ENCODE measurements around the gene ZC2HC1B. TPM values are rescaled to one million over a fixed set of nuclear protein-coding genes. Genes with fewer than 3 reads are reported as not detected.

Gene ZC2HC1B
- total RNA-seq, 1 experiment from 2014 or later: not detected

DNA sequence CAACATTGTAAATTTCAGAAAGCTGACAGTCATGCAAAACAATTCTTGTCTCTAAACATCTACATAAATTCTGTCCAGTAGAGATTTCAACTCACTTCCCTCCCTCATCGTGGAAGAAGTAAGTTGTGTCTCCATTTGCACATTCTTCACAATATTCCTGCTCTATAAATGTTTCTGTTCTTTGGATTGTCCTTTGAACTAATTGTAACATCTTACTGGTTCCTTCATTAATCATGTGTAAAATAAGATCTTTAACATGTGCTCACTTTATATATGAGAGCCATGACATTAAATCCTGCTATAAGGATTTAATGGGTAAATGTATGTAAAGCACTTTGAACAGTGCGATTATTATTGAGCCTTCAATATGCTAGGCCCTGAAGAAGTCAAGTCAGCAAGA, 28.1 kb upstream of the ZC2HC1B start:
- POLR2A ChIA-PET: no interaction called here
- H3K9me3 ChIP-seq: no peaks in the 10 kb centered on the region
- Mint-ChIP-seq H3K27me3 (ENCODE audit: insufficient read depth, unreplicated experiment) (no peaks in the 10 kb centered on the region), H3K36me3 (ENCODE audit: insufficient read depth, unreplicated experiment) (peaks cover 10% of the 10 kb centered on the region), H3K4me3 (ENCODE audit: unreplicated experiment) (no peak overlapping the region), H3K27ac (ENCODE audit: unreplicated experiment) (no peak overlapping the region), H3K9me3 (ENCODE audit: unreplicated experiment) (no peaks in the 10 kb centered on the region), H3K4me1 (ENCODE audit: low read depth, unreplicated experiment) (peaks cover 4% of the 10 kb centered on the region)
- no peaks in the 10 kb centered on the region for H3K27me3 ChIP-seq (replicated peaks; ENCODE audit: control insufficient read depth, insufficient read depth, low read length)
- intact Hi-C loops (cut with micrococcal nuclease; ENCODE audit: unreplicated experiment): no loop called here
- H3K4me3 ChIP-seq (ENCODE audit: low read depth, low read length): no peak overlapping the region
- TF ChIP-seq, protein P1, sequence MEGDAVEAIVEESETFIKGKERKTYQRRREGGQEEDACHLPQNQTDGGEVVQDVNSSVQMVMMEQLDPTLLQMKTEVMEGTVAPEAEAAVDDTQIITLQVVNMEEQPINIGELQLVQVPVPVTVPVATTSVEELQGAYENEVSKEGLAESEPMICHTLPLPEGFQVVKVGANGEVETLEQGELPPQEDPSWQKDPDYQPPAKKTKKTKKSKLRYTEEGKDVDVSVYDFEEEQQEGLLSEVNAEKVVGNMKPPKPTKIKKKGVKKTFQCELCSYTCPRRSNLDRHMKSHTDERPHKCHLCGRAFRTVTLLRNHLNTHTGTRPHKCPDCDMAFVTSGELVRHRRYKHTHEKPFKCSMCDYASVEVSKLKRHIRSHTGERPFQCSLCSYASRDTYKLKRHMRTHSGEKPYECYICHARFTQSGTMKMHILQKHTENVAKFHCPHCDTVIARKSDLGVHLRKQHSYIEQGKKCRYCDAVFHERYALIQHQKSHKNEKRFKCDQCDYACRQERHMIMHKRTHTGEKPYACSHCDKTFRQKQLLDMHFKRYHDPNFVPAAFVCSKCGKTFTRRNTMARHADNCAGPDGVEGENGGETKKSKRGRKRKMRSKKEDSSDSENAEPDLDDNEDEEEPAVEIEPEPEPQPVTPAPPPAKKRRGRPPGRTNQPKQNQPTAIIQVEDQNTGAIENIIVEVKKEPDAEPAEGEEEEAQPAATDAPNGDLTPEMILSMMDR (IDR thresholded peaks at IDR 0.05; ENCODE audit: insufficient read depth in 1 of 2, low read depth in 1 of 2, low read length in 1 of 2, severe bottlenecking in 1 of 2, unreplicated experiment in 1 of 2): no peak
- CTCF ChIA-PET: no interaction called here
- H3K36me3 ChIP-seq (ENCODE audit: control insufficient read depth, insufficient read depth, low read length): no peaks in the 10 kb centered on the region
- DNase-seq: no peak
- no TSS peak for BruUV-seq (replicated peaks)
- H3K4me1 ChIP-seq: peaks cover 9% of the 10 kb centered on the region; the same call in 1 of the 2 replicates

DNA sequence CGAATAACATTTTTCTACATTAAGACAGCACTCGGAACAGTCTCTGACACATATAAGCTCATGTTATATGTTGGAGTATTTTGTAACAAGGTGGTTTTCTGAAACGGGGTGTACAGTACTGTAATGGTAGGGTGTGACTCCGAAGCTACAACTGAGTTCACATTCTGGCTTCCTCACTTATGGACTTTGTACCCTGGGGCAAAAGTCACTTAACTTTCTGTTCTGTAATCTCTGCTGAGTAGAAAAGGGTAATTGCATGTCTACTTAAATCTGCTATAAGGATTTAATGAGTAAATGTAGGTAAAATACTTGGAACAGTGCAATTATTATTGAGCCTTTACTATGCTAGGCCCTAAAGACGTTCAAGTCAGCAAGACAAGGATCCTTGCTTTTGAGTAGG, 25.9 kb upstream of the ZC2HC1B start:
- POLR2A ChIA-PET: no interaction called here

DNA sequence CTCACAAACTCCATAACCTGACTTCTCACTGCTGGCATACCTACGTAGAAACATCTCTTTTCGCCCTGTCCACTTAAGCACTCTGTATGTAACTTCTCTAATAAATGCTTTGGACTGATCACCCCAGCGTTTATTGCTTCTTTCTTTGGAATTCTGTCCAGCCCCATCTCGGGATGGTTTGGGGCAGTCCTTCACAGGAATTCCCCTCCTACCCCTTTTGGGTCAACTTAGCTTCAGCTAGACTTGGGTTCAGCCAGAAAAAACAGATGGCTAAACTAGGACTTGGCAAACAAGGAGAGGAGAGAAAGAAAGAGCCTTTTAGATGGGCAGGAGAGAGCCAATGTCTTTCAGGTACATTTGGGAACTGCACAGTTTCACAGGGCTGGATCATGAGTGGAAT, 25.1 kb upstream of the ZC2HC1B start:
- CTCF ChIA-PET: interaction anchor here (1.2 kb wide), 1 partner anchor 124 kb away, joined by 3 read pairs; no protein-coding TSS in a partner anchor
- Mint-ChIP-seq H3K9me3 (ENCODE audit: unreplicated experiment) (no peaks in the 10 kb centered on the region), H3K36me3 (ENCODE audit: insufficient read depth, unreplicated experiment) (peaks cover 15% of the 10 kb centered on the region), H3K4me1 (ENCODE audit: low read depth, unreplicated experiment) (peaks cover 7% of the 10 kb centered on the region), H3K4me3 (ENCODE audit: unreplicated experiment) (no peak overlapping the region), H3K27me3 (ENCODE audit: insufficient read depth, unreplicated experiment) (no peaks in the 10 kb centered on the region), H3K27ac (ENCODE audit: unreplicated experiment) (no peak overlapping the region)
- POLR2A ChIA-PET: no interaction called here
- H3K9me3 ChIP-seq: no peaks in the 10 kb centered on the region
- no peaks in the 10 kb centered on the region for H3K36me3 ChIP-seq (ENCODE audit: control insufficient read depth, insufficient read depth, low read length)
- BruUV-seq (replicated peaks): no TSS peak
- intact Hi-C loops (cut with micrococcal nuclease; ENCODE audit: unreplicated experiment): no loop called here
- H3K4me3 ChIP-seq (ENCODE audit: low read depth, low read length): no peak overlapping the region
- peaks cover 9% of the 10 kb centered on the region; the same call in 1 of the 2 replicates for H3K4me1 ChIP-seq
- TF ChIP-seq, protein P1 (IDR thresholded peaks at IDR 0.05; ENCODE audit: insufficient read depth in 1 of 2, low read depth in 1 of 2, low read length in 1 of 2, severe bottlenecking in 1 of 2, unreplicated experiment in 1 of 2): no peak
- no peaks in the 10 kb centered on the region for H3K27me3 ChIP-seq (replicated peaks; ENCODE audit: control insufficient read depth, insufficient read depth, low read length)
- no peak for DNase-seq

More for the DNA sequence above, 25.9 kb upstream of the ZC2HC1B start:
- H3K4me1 ChIP-seq: peaks cover 9% of the 10 kb centered on the region; the same call in 1 of the 2 replicates
- H3K27me3 Mint-ChIP-seq (ENCODE audit: insufficient read depth, unreplicated experiment): no peaks in the 10 kb centered on the region
- H3K4me3 Mint-ChIP-seq (ENCODE audit: unreplicated experiment): no peak overlapping the region
- no peaks in the 10 kb centered on the region for H3K9me3 ChIP-seq
- intact Hi-C loops (cut with micrococcal nuclease; ENCODE audit: unreplicated experiment): no loop called here
- H3K27me3 ChIP-seq (replicated peaks; ENCODE audit: control insufficient read depth, insufficient read depth, low read length): no peaks in the 10 kb centered on the region
- TF ChIP-seq, protein P1 (IDR thresholded peaks at IDR 0.05; ENCODE audit: insufficient read depth in 1 of 2, low read depth in 1 of 2, low read length in 1 of 2, severe bottlenecking in 1 of 2, unreplicated experiment in 1 of 2): no peak
- H3K36me3 Mint-ChIP-seq (ENCODE audit: insufficient read depth, unreplicated experiment): peaks cover 7% of the 10 kb centered on the region
- H3K4me1 Mint-ChIP-seq (ENCODE audit: low read depth, unreplicated experiment): peaks cover 7% of the 10 kb centered on the region
- DNase-seq: no peak
- H3K27ac Mint-ChIP-seq (ENCODE audit: unreplicated experiment): no peak overlapping the region
- H3K36me3 ChIP-seq (ENCODE audit: control insufficient read depth, insufficient read depth, low read length): no peaks in the 10 kb centered on the region
- no peaks in the 10 kb centered on the region for H3K9me3 Mint-ChIP-seq (ENCODE audit: unreplicated experiment)
- CTCF ChIA-PET: interaction anchor here (1.2 kb wide), 1 partner anchor 125 kb away, joined by 3 read pairs; no protein-coding TSS in a partner anchor
- H3K4me3 ChIP-seq (ENCODE audit: low read depth, low read length): no peak overlapping the region
- BruUV-seq (replicated peaks): no TSS peak

Measured in Caco-2 (cell line).